ENCODE measurements around the gene HERPUD1. TPM values are rescaled to one million over a fixed set of nuclear protein-coding genes. Genes with fewer than 3 reads are reported as not detected.

The HERPUD1 gene
- total RNA-seq, 1 experiment from 2014 or later, result 28.9 TPM

GRCh38 chr16:56967733-56968132 is 35.8 kb downstream of the HERPUD1 start:
- Histone ChIP-seq H3K23ac (ENCODE audit: insufficient read length, low read depth, low read length) (no peak overlapping the region), H3K9ac (ENCODE audit: extremely low read depth, insufficient read length, low read length) (no peak overlapping the region), H3K27me3 (ENCODE audit: insufficient read depth, low read length) (no peaks in the 10 kb centered on the region), H3K4me2 (ENCODE audit: insufficient read depth, insufficient read length, low read length) (no peak overlapping the region), H2AFZ (ENCODE audit: low read length) (no peak overlapping the region), H2AK5ac (ENCODE audit: insufficient read length, low read length) (no peak overlapping the region), H2BK15ac (ENCODE audit: low read depth, low read length) (no peak overlapping the region), H3T11ph (ENCODE audit: low read length) (no peak overlapping the region), H4K5ac (ENCODE audit: insufficient read length, low read depth, low read length) (no peak overlapping the region), H3K56ac (ENCODE audit: insufficient read length, low read depth, low read length) (no peak overlapping the region), H4K8ac (replicated peaks; ENCODE audit: insufficient read length, low read depth, low read length) (no peak overlapping the region), H4K20me1 (ENCODE audit: control insufficient read depth, insufficient read depth, insufficient read length) (no peaks in the 10 kb centered on the region), H2BK120ac (ENCODE audit: low read depth, low read length, poor library complexity, severe bottlenecking) (no peak overlapping the region), H3K23me2 (ENCODE audit: insufficient read length, low read depth, low read length, poor library complexity, severe bottlenecking) (no peaks in the 10 kb centered on the region), H3K4me1 (ENCODE audit: insufficient read depth, low read length) (no peaks in the 10 kb centered on the region), H2BK12ac (ENCODE audit: insufficient read length, low read depth, low read length) (no peak overlapping the region), H2BK5ac (ENCODE audit: insufficient read length, low read length) (no peak overlapping the region), H3K79me2 (ENCODE audit: insufficient read depth, low read length) (no peaks in the 10 kb centered on the region), H2BK20ac (ENCODE audit: low read depth, low read length, poor library complexity, severe bottlenecking) (no peak overlapping the region), H3K18ac (ENCODE audit: insufficient read length, low read depth, low read length) (no peak overlapping the region), H3K27ac (ENCODE audit: insufficient read length, low read depth, low read length) (no peak overlapping the region), H4K91ac (ENCODE audit: insufficient read length, low read depth, low read length) (no peak overlapping the region), H3K14ac (ENCODE audit: insufficient read depth, low read length) (no peak overlapping the region), H3K9me3 (ENCODE audit: control insufficient read depth, low read depth, low read length) (no peaks in the 10 kb centered on the region), H3K4ac (ENCODE audit: low read depth, low read length) (no peak overlapping the region), H3K79me1 (ENCODE audit: insufficient read depth, low read depth, low read length, poor library complexity, severe bottlenecking) (no peaks in the 10 kb centered on the region)
- Mint-ChIP-seq H3K4me3 (no peak overlapping the region), H3K9me3 (no peaks in the 10 kb centered on the region), H3K27me3 (ENCODE audit: low read depth) (peaks cover 2% of the 10 kb centered on the region), H3K27ac (no peak overlapping the region), H3K4me1 (peaks cover 2 to 3% of the 10 kb centered on the region in 2 experiments; a peak in 2 of 4 replicates), H3K36me3 (ENCODE audit: insufficient read depth in 1 of 3, low read depth in 3 of 3) (no peaks in the 10 kb centered on the region; a peak in 1 of 7 replicates)
- DNase-seq, result no peak
- TF ChIP-seq, protein P1, sequence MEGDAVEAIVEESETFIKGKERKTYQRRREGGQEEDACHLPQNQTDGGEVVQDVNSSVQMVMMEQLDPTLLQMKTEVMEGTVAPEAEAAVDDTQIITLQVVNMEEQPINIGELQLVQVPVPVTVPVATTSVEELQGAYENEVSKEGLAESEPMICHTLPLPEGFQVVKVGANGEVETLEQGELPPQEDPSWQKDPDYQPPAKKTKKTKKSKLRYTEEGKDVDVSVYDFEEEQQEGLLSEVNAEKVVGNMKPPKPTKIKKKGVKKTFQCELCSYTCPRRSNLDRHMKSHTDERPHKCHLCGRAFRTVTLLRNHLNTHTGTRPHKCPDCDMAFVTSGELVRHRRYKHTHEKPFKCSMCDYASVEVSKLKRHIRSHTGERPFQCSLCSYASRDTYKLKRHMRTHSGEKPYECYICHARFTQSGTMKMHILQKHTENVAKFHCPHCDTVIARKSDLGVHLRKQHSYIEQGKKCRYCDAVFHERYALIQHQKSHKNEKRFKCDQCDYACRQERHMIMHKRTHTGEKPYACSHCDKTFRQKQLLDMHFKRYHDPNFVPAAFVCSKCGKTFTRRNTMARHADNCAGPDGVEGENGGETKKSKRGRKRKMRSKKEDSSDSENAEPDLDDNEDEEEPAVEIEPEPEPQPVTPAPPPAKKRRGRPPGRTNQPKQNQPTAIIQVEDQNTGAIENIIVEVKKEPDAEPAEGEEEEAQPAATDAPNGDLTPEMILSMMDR (conservative IDR thresholded peaks at IDR 0.05), result no peak
- no CpG with 5 or more reads among the region's 2 CpGs for whole genome bisulfite sequencing (ENCODE audit: extremely low coverage, insufficient read length, low lambda C conversion rate)

Measured in H9 (cell line).